ENCODE data around the gene GPR146.

- TF ChIP-seq CTCF (conservative IDR thresholded peaks at IDR 0.05 in 1 of 2, IDR thresholded peaks at IDR 0.05 in 1 of 2; ENCODE audit: low read depth in 1 of 2, low read length in 2 of 2), result no peak
- TF ChIP-seq EZH2 (IDR thresholded peaks at IDR 0.05; ENCODE audit: low read length, missing control alignments), result no peak
Observed at GRCh38 chr7:1027242-1028043, 16.9 kb upstream of the GPR146 start.
